HG03378 (cell line): ENCODE data around the gene MYO18B.

Experiments used
- ATAC-seq: cut with Tn5 transposase; IDR thresholded peaks from one replicate; pipeline ENCODE4 v1.9.1; 2021; ENCODE audit warnings: mild to moderate bottlenecking, moderate library complexity; ENCODE audit not compliant: unreplicated experiment

MYO18B gene

DNA sequence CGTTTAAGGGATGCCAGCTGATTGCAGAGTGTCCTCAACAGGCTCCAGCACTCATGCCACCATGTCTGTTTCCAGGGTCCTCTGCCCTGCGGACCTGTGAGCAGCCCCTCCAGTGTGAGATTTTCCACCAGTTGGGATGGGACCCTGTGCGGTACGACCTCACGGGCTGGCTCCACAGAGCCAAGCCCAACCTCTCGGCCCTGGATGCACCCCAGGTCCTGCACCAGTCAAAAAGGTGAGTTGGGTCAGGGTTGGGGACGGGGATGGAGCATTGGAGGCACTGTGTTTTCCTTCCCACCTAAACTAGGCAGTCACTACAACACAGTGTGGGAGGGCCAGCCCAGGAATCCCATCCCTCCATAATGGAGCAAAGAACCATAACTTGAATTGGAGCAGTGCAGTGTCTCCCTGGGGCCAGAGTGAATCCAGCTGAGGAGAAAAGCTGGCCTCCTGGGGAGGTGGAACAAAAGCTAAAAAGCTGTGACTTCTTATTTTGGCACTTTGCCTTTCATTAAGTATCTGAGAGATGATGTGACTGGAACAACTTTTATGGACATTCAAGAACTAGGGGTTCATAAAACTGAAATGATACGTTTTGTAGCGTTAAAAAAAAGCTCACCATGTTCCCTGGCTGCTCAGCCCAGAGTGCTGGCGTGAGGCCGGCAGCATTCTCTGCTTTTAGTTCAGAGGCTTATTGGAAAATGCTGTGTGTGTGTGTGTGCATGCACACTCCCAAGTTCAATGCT lies 101.8 kb downstream of the MYO18B start:
- no peak for ATAC-seq

DNA sequence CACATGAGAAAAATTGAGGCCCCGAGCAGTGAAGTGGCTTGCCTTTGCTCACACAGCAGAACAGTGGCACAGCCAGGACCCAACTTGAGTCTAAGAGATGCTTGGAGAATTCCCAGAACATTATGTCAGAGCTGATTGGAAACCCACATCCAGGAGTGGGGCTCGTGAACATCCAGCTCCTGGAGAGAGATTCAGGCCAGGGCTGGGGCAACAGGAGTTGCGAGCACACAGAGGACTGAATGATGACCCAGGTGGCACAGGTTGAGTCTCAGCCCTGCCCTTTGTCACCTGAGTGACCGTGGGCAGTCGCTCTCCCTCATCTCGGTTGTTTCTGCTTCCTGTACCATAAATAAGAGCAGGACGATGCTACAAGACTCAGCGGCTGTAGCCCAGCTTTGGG lies 102.6 kb downstream of the MYO18B start:
- no peak for ATAC-seq

DNA sequence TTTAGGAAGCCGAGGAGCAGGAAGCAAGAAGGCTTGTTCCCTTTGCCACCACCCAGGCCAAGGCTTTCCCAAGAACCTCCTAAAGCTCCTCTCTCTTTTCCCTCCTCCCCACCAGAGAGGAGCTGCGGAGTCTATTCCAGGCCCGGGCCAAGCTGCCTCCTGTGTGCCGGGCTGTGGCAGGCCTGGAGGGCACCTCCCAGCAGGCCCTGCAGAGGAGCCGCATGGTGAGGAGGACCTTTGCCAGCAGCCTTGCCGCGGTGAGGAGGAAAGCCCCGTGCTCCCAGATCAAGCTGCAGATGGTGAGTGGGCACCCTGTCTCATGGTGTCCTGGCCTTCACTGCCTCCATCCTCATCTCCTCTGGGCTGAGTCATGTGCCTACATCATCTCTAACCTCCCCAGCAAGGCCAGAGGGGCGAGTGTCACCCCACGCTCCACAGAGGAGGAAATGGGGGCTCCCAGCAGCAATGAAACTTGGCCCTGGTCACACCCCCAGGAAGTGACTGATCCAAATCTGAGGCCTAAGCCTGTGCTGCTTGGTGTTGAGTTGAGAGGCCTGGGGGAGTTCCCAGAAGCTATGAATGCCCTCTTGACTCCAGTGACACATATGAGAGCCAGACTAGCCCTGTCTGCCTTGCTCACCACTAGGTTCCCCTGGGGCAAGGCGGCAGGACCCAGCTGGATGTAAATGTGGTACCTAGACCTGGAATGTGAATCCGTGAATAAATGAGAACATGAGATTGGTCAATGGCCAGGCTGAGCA lies 104.2 kb downstream of the MYO18B start:
- ATAC-seq, result no peak

DNA sequence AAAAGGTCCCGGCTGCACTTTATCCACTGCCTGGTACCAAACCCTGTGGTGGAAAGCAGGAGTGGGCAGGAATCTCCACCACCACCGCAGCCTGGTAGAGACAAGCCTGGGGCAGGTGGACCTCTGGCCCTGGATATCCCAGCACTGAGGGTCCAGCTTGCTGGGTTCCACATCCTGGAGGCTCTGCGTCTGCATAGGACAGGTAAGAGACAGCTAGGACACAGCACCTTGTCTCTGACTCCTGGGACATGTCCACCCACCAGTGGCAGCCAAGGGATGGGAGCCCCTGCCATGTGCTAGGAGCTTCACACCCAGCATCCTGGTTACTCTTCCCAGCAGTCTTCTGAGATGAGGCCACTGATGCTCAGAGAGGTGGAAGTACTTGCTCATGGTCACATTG lies 105.5 kb downstream of the MYO18B start:
- ATAC-seq, result no peak

DNA sequence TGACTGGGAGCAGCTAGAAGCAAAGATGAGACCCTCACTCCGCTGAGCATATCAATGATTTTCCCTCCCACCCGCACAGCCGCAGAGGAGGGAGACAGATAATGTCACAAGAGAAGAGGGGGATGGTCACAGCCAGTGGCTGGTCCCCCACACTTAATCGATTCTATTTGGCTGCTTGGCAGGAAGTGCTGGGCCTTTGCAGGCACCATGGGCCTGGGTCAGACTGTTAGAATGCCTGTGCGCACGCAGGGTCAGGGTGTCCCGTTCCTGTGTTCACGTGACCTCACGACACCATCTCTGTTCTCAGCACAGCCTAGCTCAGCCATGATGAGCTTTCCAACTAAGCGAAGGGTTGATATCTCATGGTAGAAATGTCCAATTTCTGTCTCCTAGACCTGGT lies 107.0 kb downstream of the MYO18B start:
- ATAC-seq, result no peak

DNA sequence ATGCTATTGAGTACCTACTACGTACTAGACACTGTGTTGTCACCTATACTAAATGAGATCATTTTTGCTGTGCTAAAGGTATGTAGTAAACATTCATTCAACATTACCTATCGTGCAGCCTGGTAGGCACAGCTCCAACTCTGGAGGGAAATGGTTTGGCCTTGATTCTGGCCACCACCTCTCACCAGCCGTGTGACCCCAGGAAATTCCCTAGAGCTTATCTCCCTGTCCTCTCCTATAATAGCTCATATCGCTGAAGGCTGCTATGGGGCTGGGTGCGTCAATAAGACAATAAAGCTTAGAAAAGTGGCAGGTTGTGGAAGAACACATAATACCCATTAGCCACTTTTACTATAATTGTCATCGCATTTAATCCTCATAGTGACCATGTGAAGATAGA lies 107.5 kb downstream of the MYO18B start:
- no peak for ATAC-seq

DNA sequence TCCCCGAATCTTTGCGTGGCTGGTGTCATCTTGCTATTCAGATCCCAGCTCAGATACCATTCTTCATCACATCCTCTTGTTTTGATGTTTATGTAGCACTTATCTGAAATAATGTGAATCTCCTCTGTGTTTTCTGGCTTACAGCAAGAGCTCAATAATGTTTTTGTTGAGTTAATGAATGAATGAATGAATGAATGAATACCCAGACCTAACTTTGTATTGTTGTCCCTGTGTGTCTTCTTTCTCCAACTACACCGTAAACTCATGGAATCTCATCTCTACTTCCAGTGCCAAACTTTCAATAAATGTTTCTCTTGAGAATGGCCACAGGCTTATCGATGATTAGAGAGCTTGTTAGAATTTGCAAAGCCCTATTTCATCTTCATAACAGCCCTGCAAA lies 110.2 kb downstream of the MYO18B start:
- no peak for ATAC-seq

DNA sequence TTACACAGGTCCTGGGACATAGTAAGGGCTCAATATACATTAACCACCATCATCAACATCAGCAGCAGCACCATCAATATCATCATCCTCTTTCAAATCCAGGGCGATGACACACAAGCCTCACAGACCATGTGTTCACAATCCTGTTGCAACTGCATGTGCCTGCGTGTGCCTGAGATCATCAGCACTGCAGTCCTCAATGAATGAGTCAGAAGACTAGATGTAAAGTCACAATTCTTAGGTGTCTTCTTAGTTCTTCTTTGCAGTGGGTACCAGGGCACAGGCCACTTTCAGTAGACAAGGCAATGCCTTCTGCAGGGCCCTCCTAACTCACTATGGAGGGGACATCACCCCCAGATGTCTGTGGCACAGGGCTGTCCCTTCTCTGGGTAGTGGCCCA lies 111.1 kb downstream of the MYO18B start:
- no peak for ATAC-seq

DNA sequence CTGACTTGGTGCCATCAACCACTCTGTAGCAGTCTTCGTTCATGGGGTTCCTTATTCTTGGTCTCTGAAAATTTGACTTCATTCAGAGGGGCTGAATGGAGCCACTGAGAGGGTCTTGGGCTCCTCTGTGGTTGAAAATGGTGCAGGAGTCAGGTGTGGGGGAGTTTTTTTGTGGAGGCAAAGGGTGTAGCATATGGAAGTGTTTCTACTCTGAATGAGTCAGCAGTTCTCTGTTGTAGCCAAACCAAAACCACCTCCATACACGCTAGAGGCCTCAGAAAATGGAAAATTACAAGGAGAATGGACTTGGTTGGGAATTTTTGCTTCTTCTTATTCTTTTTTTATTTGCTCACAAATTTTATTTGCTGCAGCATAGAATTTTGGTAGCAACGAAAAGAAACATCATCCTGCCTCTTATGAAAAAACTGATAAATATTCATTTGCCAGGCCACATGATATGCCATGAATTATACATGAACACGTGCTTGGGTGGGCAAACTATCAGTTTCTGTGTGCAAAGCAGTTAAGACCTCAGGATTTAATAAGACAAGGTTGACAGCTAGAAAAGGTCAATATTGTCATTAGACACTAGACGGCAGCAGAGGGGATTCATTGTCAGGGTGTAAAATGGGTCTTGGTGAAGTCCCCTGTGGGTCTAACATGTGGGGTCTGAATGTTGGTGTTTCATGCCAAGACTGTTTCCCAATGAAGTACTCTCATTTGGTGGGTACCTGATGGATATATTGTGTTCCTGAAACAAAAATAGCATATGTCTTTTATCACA lies 111.7 kb downstream of the MYO18B start:
- no peak for ATAC-seq

DNA sequence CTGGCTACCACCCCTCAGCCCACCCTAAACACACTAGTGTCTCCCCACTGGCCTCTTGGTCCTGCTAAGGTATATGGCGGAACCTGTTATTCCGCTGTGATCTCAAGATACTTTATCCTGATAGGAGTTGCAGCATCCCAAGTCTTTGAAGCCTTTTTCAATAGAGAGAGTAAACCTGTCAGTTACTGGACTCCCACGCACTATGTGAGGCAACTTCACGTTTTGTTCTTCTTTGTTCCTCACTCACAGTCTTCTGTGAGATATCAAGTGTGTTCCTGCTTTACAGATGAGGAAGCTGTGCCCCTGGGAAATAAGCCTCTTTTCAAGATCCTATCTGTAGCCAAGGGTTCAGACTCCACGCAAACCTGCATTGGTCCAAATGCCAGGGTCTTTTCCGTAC lies 127.8 kb downstream of the MYO18B start:
- ATAC-seq, result no peak

DNA sequence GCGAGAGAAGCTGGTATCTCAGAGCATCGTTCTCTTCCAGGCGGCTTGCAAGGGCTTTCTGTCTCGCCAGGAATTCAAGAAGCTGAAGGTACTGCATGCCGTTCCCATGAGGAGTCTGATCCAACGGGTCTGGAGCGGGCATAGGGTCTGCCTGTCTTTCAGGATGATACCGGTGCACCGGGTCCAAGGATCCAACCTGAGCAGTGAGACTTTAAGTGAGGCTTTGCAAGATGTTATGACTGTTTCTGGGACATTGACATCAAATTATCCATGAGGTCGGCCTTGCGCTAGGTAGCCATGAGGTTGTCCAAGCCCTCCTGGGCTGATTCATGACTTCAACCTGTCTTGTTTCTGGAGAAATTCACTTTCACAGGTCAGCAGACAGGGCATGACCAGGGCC lies 132.3 kb downstream of the MYO18B start:
- ATAC-seq, result no peak

DNA sequence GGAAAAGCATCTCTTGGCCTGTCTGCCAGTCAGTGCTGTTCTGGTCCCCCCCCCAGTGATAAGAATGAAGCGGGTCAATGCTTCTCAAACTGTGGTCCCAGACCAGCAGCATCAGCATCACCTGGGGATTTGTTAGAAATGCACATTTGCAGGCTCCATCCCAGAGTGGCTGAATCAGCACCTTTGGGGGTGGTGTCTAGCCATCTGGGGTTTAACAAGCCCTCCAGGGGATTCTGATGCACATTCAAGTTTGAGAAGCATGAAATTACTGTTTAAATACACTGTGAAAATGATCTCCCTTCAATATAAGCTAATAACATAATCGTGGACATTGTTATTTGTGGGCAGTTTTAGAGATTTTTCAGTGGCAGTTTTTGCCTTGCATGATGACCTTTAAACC lies 133.5 kb downstream of the MYO18B start:
- ATAC-seq, result no peak

DNA sequence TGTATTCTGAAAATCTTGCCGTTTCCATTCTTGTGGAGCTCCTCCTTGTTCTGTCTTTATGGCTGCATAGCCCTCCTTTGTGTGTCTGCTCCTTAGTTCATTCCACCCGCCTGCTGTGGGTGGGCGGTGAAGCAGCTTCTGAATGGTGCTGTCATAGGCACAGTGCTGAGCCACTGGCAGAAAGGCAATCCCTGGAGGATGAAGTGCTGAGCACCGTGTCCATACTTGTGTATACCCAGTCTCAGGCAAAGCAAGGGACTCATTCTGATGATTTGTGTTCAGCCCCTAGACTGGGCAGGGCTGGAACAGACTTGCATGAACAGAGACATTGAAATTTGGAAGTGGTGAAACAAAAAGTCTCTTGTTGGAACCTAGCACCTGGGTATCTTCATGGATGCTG lies 134.9 kb downstream of the MYO18B start:
- ATAC-seq, result no peak

DNA sequence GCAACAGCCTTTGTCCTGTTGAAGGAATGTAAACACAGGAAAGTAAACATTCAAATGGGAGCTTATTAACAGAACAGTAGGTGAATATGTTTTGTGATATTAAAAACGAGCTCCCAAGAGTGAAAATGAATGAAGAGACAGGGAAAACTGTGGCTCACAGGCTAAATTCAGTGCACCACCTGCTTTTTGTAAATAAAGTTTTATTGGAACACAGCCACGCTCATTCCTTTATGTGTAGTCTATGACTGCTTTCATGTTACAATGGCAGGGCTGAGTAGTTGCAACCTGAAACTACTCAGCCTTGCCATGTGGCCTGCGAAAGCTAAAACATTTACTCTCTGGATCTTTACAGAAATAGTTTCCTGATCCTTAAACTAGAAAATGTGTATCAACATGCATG lies 136.9 kb downstream of the MYO18B start:
- no peak for ATAC-seq

DNA sequence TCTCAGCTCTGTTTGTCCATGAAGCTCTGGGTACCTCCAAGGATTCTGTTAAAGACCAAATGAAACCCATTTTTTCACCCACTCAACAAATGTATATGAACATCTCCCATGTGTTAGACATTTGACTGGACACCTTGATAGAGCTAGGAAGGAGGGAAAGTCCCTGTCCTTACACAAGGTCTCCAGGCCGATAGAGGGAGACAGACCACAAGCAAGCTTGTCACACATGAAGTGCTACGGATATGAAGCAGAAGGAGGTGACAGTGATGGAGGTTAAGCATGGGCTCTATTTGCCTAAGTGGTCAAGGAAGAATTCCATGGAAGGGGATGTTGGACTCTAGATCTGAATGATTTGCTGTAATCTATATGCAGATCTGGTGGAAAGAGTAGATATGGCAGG lies 138.5 kb downstream of the MYO18B start:
- no peak for ATAC-seq

DNA sequence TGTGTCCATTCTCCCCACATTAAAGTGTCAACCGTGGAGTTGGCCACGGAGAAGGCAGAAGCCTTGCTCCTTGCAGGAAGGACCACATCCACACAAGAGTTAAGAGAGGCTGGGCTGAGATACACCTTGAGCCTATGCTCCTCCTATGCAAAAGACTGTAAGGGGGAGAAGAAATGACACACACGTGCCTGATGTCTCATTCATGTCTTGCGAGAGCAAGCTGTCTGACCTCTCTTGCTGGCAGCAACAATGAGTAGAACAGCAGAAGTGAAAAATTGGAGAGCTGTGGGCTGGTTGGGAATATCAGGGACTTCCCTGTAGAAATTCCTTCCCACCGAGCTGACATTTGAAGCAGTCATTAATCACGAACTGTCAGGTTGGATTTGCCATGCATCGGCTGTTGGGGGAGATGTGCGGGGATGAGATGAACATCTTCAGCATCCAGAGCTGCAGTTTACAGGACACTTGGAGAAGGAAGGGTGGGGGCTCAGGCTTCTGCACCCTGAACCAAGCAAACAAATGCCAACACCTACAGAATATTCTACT lies 139.3 kb downstream of the MYO18B start:
- ATAC-seq, result no peak

DNA sequence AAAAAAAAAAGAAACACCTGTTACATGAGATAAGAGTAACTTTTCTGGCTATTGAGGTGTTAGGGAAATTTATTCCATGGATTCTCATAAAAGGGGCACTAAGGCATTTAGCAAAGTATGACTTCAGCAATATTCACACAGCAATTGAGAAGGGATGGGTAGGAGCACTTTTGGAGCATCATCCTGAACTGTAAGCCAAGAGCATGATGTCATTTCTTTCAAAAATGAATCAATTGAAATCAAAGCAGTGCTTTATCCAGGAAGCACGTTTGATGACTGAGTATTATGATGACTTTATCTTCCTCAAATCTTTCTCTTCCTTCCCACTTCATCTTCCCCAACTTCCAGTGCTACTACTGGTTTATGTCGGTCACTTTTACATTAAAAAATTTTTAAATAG lies 140.4 kb downstream of the MYO18B start:
- no peak for ATAC-seq

DNA sequence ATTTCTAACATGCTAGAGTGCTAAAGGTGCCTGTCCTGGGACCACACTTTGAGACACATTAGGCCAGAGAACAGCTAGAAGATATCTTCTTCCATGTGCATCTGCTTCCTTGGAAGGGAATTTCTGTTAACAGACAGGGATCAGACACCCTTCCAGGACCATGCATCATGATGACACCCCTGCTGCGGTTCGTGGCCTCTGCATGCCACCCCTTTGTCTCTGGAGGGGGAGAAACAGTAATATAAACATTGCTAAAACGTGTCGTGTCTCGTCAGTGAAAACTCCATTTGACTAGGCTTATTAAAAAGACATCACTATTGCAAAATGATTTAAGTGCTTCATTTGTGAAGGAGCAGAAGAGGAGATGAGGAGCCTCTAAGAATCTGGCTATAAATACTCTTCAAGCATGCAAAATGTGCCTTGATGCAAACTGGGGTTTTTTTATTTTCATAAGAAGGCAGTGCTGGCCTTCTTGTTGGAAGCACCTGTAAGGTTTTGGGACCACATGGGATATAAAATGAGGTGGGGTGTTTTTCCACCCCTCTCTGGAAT lies 141.6 kb downstream of the MYO18B start:
- no peak for ATAC-seq

DNA sequence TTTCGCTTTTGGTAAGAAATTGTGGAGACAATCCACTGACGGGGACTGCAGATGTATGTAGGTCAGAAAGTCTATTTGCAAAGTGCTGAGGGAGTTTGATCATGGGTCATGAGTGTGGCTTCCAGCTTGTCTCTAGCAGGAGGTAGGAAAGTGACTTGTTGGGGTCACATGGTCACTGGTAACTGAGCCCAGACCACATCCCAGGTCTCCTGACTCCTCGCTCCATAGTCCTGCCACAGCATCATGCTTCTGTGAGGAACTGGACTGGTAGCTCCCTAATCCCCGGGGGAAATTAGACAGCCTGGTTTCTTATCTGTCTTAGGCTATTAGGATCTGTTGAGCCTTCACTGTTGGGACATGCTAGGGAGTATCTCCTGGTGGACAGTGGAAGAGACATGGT lies 142.1 kb downstream of the MYO18B start:
- no peak for ATAC-seq

DNA sequence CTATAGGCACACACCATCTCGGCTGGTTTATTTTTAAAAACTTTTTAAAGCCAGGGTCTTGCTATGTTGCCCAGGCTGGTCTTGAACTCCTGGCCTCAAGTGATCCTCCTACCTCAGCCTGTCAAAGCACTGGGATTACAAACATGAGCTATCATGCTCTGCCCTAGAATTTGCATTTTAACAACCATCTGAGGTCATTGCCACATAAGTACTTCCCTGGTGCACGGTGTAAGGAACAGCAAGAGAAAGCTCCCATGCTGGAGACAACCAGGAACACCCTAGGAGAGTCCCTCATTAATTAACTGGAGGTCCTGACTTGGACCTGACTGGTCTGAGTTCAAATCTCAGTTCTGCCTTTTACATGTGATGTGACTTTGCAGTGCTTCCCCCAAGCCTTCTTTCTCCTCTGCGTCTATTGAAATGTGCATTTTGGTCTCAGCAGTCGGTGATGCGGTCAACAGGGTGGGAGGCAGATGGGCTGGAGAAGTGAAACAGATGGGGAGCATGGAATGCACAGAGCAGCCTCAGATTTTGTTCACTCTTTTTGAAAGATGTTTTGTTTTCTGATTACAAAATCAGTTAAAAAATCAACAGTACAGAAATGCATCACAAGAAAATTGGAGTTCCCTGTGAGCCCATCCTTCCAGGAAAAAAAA lies 146.5 kb downstream of the MYO18B start:
- ATAC-seq, result no peak

DNA sequence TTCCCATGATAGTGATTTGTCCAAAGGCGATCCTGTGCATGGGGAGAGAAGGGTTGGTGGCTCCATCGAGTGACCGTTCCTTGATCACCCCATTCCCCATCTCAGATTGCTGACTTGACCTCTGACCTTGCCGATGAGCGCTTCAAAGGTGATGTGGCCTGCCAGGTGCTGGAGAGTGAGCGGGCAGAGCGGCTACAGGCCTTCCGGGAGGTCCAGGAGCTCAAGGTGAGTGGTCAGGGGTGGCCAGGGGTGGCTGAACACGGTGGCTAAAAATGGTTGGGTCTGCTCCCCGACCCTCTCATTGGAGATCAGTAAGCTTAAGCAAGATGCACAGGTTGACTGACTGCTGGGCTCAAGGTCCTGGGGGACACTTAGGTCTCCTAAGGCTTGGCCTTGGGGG lies 148.7 kb downstream of the MYO18B start:
- ATAC-seq, result no peak
